ENCODE data around the gene LCP2. TPM values are rescaled to one million over a fixed set of nuclear protein-coding genes. Genes with fewer than 3 reads are reported as not detected.

The LCP2 gene
- total and polyA plus RNA-seq, 2 of the 8 experiments (the other 6 are each of a cell fraction or from before 2014, with no cell fraction given): 0.26 to 0.33 TPM

DNA sequence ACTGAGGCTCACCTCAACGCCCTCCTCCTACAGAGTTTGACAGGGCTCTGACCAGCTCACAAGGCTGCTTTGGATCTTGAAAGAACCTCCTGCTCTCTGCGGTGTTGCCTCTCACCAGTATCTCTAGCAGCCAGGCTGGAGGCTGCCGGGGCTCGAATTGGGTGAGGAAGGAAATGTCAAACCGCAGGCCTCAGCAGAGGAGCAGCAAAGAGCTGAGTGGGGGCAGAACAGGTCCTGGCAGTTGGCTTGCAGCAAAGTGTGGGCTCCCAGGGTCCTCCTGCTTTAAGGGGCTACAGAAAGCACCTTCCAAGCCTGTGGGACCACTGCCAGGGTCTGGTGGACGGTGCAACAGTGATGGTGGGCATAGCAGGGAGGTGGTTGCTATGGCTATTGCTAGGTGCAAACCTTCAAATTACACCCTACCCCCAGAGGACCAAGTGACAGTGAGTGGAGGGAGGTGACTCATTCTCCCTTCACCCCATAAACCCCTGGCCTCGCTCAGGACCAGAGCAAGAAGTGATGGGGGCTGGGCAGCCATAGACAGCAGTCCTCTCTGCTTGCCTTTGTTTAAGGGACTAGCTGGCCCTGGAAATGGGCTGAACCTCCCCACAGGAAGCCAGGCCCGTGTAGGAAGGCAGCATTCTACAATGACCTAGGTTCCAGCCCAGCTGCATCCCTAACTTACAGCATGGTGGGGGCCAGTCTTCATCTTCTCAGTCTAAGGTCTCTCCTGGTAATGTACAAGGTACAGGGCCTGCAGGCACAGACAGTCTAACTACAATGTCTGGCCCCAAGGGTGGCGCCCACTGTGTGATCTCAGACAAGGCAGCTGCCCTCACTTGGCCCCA is 18.7 kb downstream of the LCP2 start:
- FAIRE-seq: no peak

More for the DNA sequence above, 18.7 kb downstream of the LCP2 start:
- Histone ChIP-seq H4K91ac (replicated peaks; ENCODE audit: insufficient read length, low read length) (peak overlapping the region; percentile 57), H3K27me3 (replicated peaks in 1 of 4; ENCODE audit: control insufficient read depth in 3 of 4, extremely low read depth in 1 of 4, insufficient read depth in 3 of 4, low read length in 3 of 4) (no peaks in the 10 kb centered on the region), H2AK5ac (ENCODE audit: low read depth, low read length) (peak overlapping the region; percentile 10; the same call in 1 of the 2 replicates), H3K79me1 (ENCODE audit: low read depth, low read length) (no peaks in the 10 kb centered on the region), H2BK20ac (ENCODE audit: low read length) (peak overlapping the region; percentile 82; the same call in 1 of the 2 replicates), H3K56ac (replicated peaks; ENCODE audit: insufficient read length, low read depth, low read length) (no peak overlapping the region), H3K4ac (replicated peaks; ENCODE audit: insufficient read length, low read depth, low read length) (no peak overlapping the region), H2BK120ac (replicated peaks; ENCODE audit: low read depth, low read length) (no peak overlapping the region), H3K79me2 (ENCODE audit: control insufficient read depth in 1 of 2, insufficient read depth in 2 of 2, low read length in 2 of 2) (no peaks in the 10 kb centered on the region), H2BK15ac (ENCODE audit: low read length) (peak overlapping the region; percentile 51; the same call in 1 of the 2 replicates), H3K14ac (ENCODE audit: insufficient read length) (no peak overlapping the region), H3K4me3 (ENCODE audit: extremely low read depth in 1 of 4, insufficient read depth in 2 of 4, low read depth in 3 of 4, low read length in 4 of 4) (no peak overlapping the region), H2BK5ac (ENCODE audit: low read depth, low read length) (peak overlapping the region; percentile 28; the same call in 1 of the 2 replicates), H3K23ac (ENCODE audit: insufficient read length) (no peak overlapping the region), H2AFZ (ENCODE audit: low read length) (no peak overlapping the region), H3K9me3 (ENCODE audit: insufficient read depth in 2 of 2, low read depth in 1 of 2, low read length in 1 of 2) (peaks cover 2 to 4% of the 10 kb centered on the region in 2 experiments; a peak in 2 of 4 replicates), H3K23me2 (ENCODE audit: low read depth, low read length) (0 out of 2 replicates have a peak, but pooled peaks cover 3% of the 10 kb centered on the region), H3K36me3 (ENCODE audit: control insufficient read depth in 2 of 4, insufficient read depth in 4 of 4, low read length in 3 of 4) (no peaks in the 10 kb centered on the region), H3K4me2 (ENCODE audit: insufficient read depth in 1 of 2, low read depth in 2 of 2, low read length in 2 of 2) (peak overlapping the region; percentile 28 to 44), H3K18ac (ENCODE audit: extremely low read depth, low read length) (peak overlapping the region; percentile 15; the same call in 1 of the 2 replicates), H4K8ac (ENCODE audit: extremely low read depth, insufficient read depth, low read length) (no peak overlapping the region), H4K20me1 (replicated peaks in 1 of 2; ENCODE audit: control insufficient read depth in 1 of 2, insufficient read depth in 2 of 2, low read length in 2 of 2) (no peaks in the 10 kb centered on the region), H3K9ac (replicated peaks in 1 of 4; ENCODE audit: extremely low read depth in 1 of 4, low read depth in 3 of 4, low read length in 3 of 4) (no peak overlapping the region), H3K4me1 (replicated peaks in 1 of 4; ENCODE audit: control insufficient read depth in 3 of 4, insufficient read depth in 4 of 4, low read length in 3 of 4) (peaks cover 8 to 20% (median 18%) of the 10 kb centered on the region in 4 experiments), H3K27ac (ENCODE audit: low read depth, low read length) (no peak overlapping the region; the same call in 1 of the 2 replicates), H2BK12ac (ENCODE audit: low read depth, low read length) (peak overlapping the region; percentile 93; the same call in 1 of the 2 replicates), H4K5ac (ENCODE audit: insufficient read length, low read depth, low read length) (no peak overlapping the region)
- ChIA-PET POLR2A (ENCODE audit: partially characterized antibody) (interaction anchor here (1.0 to 1.9 kb wide), 3 partner anchors 19 to 55 kb away, joined by 3 to 5 read pairs (median 3); partner anchors contain the start of gene LCP2), CTCF (ENCODE audit: partially characterized antibody) (interaction anchor here (0.5 to 3.1 kb wide), 13 partner anchors 11 to 559 kb away, joined by 3 to 21 read pairs (median 3); no protein-coding TSS in a partner anchor)
- TF ChIP-seq POLR2AphosphoS5 (IDR thresholded peaks at IDR 0.05; ENCODE audit: low read depth, low read length) (0 out of 2 replicates have a peak, but pooled peaks have one; percentile 26), TCF12 (IDR thresholded peaks at IDR 0.05; ENCODE audit: low read depth, low read length) (no peak), GTF2F1 (IDR thresholded peaks at IDR 0.05; ENCODE audit: borderline replicate concordance, low read depth, low read length) (no peak), SP1 (IDR thresholded peaks at IDR 0.05; ENCODE audit: low read depth, low read length) (no peak), SIN3A (conservative IDR thresholded peaks at IDR 0.05 in 1 of 2, IDR thresholded peaks at IDR 0.05 in 1 of 2; ENCODE audit: low read depth in 1 of 2, low read length in 2 of 2) (no peak), RNF2 (IDR thresholded peaks at IDR 0.05; ENCODE audit: borderline replicate concordance, low read depth, low read length, missing control alignments, poor library complexity, severe bottlenecking) (no peak), FOSL1 (IDR thresholded peaks at IDR 0.05; ENCODE audit: insufficient read depth, low read depth, low read length) (no peak)
- TF ChIP-seq, protein P1, sequence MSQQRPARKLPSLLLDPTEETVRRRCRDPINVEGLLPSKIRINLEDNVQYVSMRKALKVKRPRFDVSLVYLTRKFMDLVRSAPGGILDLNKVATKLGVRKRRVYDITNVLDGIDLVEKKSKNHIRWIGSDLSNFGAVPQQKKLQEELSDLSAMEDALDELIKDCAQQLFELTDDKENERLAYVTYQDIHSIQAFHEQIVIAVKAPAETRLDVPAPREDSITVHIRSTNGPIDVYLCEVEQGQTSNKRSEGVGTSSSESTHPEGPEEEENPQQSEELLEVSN (IDR thresholded peaks at IDR 0.05): no peak
- no peak for DNase-seq (ENCODE audit: low read depth in 1 of 2, low spot score in 2 of 2)
- WGBS, 2 experiments (ENCODE audit: extremely low coverage in 1 of 2, insufficient coverage in 1 of 2, insufficient read length in 1 of 2, insufficient replicate concordance in 2 of 2, low coverage in 1 of 2, low lambda C conversion rate in 2 of 2, missing lambda C conversion rate in 1 of 2): 61% methylated on average over 8 of the region's 9 CpGs; no CpG with 5 or more reads in 1 of the 2 experiments

All from H1 (cell line).